Activated T-cell treated with anti-CD3 and anti-CD28 coated beads for 48 hours (primary cell): Measurements from ENCODE around the gene FAM222A.

ENCODE experiments used
- DNase-seq: peaks from one replicate; pipeline ENCODE4 v3.0.0-alpha.2; 2020; ENCODE audit warnings: low read depth

FAM222A gene

DNA sequence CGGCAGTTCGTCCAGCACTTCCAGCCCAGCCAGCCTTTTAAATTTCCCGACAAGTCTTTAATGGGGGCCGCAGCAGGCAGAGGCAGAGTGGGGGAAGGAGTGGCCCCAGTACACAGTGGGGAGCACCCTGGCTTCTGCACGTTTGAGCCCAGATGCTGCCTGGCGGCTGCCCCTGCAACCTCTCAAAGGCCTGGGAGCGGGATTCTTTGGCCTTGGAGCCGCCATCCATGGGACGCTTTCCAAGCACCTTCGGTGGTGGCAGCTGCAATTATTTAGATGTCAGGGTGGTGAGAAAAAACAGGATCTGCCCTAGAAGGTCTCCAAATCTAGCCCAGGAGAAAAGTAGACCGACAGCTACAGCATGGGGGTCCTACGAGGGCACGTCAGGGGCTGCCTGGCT lies 46.0 kb downstream of the FAM222A start:
- DNase-seq, result no peak

- no peak for DNase-seq
These were observed 46.7 kb downstream of the FAM222A start for GRCh38 chr12:109760031-109760929.

DNA sequence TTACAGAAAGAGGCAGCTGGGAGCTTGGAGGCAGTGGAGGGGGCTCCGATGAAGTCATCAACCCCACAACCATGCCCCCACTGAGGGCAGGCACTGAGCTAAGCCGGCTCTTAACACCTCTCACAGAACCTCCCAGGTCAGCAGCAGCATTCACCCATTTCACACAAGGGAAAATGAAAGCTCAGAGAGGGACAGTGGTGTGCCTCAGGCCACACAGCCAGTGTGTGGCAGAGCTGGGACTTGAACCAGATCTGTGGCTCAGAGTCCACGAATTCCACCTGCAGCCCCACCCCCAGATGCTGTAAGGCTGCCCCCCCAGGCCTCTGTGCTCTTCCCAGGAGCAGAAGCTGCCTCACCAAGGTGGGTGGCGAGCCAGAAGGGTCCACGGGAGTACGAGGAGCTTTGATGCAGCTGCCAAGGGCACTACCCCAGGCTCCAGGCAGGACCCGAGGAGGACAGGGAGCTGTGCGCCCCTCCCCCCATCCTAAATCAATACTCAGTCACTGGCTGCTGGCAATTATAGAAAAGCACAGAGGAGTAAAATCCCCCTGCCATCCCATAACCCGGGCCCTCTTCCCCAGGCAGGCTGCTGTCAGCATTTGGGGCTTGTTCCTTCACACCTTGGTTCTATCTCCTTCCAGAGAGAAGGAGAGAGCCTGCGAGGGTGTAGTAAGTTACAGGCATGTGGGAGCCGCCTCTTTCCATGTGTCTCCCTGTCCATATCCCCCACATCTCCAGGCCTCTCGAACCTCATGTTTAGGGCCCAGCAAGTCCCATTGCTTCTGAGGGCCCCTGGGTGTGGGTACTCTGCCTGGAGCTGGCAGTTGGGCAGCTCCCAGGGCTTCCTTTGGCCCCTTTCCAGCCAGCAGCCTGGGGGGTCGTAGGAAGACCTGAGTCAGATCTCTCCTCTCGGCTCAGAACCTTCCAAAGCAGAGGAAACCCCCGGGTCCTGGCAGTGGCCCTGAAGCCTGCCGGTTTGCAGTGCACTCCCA lies 47.6 kb downstream of the FAM222A start:
- DNase-seq, result no peak

DNA sequence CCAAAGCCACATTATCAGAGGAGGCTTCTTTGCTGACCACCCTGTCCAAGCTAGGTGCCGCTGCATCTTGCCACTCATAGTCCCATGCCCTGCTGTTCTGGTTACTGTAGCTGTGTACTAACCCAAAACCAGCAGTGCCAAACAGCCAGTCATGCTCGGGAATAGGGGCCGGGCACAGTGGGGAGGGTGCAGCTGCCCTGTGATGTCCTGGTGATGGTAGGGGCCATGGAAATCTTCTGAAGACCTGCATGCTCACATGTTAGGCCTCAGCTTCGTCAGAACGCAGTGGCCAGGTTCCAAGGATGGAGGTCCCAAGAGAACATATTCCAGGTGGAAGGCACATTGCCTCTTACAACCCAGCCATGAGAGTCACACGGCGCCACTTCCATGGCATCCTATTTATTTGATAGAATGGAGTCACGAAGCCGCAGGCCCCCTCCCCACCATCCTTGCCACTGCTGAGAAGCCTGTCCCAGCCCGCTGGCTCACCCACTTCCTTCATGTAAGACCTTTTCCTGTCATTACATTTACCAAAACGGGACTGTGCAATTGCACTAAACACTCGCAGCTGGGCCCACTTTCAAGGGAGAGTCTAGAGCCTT lies 48.5 kb downstream of the FAM222A start:
- no peak for DNase-seq

- DNase-seq, result no peak
These were observed 49.1 kb downstream of the FAM222A start for GRCh38 chr12:109762673-109763191.

- no peak for DNase-seq
These were observed 49.7 kb downstream of the FAM222A start for GRCh38 chr12:109763201-109763841.

GRCh38 chr12:109764123-109764522 lies 50.5 kb downstream of the FAM222A start:
- no peak for DNase-seq

DNA sequence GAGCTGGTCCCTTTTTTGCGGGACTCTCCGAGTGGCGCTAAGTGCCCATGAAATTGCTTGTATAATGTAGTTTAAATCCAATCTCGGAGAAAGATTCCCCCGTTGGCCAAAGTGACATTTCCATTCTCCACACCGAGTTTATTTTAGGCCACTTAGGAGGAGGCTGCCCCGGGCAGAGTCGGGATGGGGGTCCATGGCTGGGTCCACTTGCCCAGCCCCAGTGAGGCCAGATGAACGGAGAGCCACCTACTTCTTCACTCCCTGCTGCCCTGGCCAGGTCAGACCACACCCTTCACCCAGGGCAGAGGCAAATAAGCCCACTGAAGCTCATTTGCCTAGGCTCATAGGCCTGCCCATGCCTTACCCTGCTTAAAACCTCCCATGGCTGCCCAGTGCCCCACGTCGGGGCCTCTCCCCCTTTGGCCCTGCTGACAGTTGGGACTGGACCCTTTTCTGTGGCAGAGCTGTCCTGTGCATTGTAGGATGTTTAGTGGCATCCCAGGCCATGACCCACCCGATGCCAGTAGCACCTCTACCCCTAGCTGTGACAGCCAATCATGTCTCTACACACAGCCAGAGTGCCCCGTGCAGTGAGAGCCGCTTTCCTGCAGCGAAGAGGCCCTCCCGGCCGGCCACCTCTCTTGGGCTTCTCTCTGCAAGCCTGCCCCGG lies 51.3 kb downstream of the FAM222A start:
- no peak for DNase-seq

DNA sequence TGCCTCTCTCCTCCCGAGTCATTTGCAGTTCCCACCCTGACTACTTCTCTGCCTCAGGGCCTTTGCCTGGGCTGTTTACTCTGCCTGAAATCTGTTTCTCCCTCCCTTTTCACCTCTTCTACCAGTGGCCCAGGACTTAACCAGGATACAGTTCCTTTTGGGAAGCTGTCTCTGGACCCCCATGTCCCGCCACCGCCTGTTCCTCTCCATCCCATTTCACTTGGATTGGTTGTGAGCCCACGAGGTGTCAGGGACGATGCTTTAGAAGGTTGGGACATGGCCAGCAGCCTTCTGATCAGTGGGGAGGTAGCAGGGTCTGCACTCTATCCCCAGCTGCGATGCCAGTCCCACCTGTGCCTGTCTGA lies 51.8 kb downstream of the FAM222A start:
- DNase-seq, result no peak

DNA sequence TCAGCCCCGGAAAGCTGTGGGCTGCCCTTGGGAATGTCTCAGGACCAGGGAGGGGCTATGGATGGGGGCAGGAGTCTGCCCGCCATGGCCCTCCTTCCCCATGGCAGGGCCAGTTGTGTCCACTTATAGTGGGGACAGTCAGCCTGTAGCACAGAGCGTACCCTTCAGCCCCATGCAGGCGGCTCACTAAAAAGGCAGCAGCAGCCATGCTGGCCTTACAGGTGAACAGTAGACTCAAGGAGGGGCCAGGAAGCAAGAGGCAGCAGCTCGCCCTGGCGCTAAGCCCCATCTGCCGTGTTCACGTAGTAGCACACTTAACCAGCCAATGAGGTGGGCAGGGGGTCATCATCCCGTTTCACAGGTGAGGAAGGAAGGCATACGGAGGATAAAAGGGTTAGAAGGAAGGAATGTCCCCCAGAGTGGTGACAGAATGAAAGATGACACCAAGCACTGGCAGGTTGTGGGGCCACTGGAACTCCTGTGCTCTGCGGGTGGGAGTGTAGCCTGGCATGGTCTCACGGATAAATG lies 52.7 kb downstream of the FAM222A start:
- no peak for DNase-seq

GRCh38 chr12:109767456-109767855 lies 53.8 kb downstream of the FAM222A start:
- no peak for DNase-seq

DNA sequence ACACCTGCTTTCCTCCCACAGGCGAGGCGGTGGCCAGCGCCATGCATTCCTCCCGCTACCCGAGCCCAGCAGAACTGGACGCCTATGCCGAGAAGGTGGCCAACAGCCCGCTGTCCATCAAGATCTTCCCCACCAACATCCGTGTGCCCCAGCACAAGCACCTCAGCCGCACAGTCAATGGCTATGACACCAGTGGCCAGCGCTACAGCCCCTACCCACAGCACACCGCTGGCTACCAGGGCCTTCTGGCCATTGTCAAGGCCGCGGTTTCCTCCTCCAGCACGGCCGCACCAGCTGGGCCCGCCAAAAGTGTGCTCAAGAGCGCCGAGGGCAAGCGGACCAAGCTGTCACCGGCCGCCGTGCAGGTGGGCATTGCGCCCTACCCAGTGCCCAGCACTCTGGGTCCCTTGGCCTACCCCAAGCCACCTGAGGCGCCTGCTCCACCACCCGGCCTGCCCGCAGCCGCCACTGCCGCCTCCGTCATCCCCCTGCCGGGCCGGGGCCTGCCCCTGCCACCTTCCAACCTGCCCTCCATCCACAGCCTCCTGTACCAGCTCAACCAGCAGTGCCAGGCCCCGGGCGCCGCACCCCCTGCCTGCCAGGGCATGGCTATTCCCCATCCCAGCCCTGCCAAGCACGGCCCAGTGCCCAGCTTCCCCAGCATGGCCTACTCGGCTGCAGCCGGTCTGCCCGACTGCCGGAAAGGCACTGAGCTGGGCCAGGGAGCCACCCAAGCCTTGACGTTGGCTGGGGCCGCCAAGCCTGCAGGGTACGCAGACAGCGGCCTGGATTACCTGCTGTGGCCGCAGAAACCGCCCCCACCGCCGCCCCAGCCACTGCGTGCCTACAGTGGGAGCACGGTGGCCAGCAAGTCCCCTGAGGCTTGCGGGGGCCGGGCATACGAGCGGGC lies 54.6 kb downstream of the FAM222A start:
- no peak for DNase-seq

GRCh38 chr12:109768901-109769670 lies 55.5 kb downstream of the FAM222A start:
- no peak for DNase-seq

DNA sequence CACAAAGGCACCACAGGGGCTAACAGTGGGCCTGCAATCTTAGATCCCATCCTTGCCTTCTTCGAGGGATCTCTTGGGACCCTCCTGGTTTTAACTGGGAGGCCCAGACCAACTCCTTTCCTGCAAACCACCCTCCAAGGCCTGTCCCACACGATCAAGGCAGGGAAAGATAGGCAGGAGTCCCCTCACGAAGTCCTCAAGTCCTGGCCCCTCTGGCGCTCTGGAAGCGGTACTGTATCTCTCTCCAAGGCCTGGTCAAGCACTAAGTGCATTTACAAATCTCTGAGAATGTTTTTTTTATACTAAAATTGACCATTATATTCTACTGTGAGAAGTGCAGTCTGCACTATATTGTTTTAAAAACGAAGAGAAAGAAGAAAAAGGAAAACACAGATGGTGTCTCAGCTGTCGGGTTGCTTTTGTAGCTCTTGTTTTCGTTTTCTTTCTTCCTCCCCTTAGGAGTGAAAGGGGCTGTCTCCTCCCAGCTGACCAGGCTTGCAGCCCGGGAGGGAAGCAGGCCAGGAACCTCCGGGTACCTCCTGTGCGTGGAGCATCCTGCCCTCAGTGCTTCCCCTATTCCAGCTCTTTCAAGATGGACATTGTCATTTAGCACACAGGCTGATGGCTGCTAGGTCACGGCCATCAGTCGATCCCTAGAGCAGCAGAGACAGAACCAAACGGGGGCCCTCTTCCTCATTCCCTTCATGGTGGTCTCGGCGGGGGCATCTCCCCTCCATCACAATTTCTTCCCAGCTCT lies 56.7 kb downstream of the FAM222A start:
- no peak for DNase-seq

- no peak for DNase-seq
These were observed 57.4 kb downstream of the FAM222A start for GRCh38 chr12:109770861-109771670.

DNA sequence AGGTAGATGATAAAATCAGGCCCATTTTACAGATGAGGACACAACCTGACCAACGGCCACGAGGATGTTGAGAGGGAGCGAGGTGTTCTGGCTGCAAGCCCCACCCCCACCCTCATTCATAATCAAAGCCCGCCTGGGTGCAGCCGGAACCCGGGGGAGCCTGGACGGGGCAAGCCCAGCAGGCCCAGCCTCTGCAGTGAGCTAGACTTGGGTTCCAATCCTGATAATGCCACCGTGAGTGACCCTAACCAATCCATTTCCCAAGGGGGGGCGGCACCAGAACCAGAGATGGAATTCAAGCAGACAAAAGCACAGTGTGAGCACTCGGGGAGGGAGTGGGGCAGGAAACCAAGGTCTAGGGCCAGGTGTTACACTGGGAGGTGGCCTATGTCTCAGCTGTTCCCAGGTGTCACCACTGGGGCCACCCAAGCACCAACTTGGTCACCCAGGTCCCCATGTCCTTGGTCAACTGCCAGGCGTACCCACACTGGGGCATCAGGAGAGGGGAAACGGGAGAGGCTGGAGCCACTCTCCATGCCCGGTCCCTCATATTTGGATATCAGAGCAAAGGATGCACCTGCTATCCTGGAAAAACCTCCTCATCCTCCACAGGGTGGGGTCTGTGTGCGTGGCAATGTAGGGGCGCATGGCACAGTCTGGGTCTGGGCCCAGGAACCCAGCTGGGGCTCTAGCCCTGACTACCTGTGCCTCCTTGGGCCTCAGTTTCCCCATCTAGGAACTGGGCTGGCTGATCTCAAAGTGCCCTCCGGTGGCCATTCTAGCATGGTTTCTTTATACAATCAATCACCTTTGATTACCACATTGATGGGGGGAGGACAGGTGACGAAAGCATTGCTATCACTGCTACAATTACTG lies 58.4 kb downstream of the FAM222A start:
- DNase-seq, result no peak
